ENCODE measurements around the gene TAS1R1.
A peak's percentile ranks its signal among the peaks of the same experiment; 100 is the strongest.

TAS1R1 gene

DNA sequence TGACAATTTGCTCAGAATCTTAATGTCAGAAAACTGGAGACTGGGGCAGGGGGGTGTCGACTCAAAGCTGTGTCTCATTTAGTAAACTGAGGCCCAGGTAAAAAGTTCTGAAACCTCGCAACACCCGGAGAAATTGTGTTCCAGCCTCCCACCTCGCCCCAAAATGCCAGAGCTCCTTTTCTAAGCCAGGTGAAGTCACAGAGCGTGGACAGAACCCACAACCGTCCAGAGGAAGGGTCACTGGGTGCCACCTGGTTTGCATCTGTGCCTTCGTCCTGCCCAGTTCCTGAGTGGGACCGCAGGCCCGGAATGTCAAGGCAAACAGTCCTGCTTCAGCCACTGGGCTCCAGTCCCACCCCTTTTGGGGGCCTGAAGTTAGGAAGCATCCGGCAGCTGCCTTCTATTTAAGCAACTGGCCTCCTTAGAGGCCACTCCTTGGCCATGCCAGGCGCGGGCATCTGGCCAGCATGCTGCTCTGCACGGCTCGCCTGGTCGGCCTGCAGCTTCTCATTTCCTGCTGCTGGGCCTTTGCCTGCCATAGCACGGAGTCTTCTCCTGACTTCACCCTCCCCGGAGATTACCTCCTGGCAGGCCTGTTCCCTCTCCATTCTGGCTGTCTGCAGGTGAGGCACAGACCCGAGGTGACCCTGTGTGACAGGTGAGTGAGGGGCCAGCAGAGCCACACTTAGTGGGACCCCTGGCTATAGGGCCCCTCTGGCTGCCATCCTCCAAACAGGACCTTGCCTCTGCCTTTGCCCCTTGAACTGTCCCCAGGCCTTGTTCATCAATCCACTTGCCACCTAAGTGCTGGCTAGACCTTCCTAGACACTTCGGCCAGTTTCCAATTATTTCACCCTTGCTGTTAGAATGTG is at the start of gene TAS1R1:
Gene TAS1R1, plus strand, starts transcription at position 401 of the 872 bp plus-strand sequence. Its CDS starts 67 bp downstream, at position 468.
- DNase-seq = peak; percentile 69

DNA sequence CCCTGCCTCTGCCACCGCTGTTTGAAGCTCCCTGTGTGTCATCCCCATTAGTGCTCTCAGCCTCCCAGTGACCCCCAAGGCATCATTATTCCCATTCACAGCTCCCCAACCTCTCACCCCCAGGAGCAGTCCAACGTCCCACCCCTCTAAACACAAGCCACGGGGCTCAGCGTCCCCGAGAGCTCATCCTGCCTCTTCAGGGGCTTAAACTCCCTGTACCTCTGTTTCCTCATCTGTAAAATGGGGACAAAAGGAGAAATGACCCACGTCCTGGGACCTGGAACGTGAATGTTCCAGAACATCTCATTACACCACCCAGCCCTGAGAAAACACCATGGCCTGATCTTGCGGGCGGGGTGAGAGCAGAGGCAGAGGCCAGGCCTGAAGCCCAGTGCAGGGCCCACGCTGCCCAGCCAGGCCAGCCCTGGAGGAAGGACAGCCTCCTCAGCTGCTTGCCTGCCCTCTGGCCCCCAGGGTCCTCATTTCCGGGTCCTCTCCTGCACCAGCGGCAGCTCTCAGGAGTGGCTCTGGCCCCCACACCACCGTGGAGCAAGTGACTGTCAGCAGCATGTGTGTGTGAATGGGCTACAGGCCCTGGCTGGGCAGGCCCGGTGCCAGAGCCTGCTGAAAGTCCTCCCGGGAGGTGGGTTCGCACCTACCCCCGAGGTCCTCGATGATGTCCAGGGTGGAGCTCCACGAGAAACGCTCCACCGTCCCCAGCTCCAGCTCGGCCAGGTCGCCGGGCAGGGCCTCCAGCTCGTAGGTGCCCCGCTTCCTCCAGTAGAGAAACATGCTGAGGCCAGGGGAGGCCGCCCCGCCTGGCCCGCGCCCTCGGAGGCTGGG is 49.5 kb upstream of the TAS1R1 start:
- DNase-seq = no peak

GRCh38 chr1:6506210-6507036 is 48.7 kb upstream of the TAS1R1 start:
- DNase-seq = no peak

GRCh38 chr1:6507037-6507428 is 48.1 kb upstream of the TAS1R1 start:
- DNase-seq = no peak

DNA sequence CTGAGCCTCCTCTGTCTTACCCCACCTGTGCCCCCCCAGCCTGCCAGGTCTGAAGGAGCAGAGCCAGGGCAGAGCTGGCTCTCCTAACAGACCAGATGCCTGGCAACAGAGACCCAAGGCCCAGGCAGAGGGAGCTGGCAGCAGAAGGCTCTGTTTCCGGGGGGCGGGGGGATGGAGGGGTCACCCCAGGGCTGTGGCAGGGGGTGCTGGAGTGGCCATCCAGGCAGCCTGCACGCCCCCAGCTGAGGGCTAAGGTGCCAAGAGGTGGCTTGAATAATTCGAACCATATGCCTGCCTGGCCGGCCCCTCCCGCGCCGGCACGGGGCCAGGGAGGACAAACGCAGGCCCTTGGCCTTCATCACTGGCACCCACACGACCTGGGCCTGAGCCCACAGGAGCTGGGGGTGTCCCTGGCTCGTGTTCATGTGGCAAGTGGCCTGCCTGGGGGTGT is 47.6 kb upstream of the TAS1R1 start:
- no peak for DNase-seq

GRCh38 chr1:6508154-6508815 is 46.8 kb upstream of the TAS1R1 start:
- DNase-seq = no peak

DNA sequence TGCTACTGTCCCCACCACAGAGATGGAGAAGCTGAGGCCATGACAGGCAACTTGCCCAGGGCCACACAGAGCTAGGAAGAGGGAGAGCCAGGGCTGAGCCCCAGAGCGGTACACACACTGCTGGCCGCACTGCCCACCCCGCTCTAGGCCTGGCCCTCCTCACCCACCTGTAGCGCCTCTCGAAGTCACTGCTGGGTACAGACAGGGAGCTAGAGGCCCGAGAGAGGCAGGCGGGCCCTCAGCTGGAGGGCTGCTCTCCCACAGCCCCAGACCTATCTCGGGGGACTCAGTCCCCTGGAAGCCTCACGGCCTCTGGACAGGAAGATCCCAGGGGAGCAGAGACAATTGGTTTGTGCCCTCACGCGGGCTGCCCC is 46.3 kb upstream of the TAS1R1 start:
- no peak for DNase-seq

DNA sequence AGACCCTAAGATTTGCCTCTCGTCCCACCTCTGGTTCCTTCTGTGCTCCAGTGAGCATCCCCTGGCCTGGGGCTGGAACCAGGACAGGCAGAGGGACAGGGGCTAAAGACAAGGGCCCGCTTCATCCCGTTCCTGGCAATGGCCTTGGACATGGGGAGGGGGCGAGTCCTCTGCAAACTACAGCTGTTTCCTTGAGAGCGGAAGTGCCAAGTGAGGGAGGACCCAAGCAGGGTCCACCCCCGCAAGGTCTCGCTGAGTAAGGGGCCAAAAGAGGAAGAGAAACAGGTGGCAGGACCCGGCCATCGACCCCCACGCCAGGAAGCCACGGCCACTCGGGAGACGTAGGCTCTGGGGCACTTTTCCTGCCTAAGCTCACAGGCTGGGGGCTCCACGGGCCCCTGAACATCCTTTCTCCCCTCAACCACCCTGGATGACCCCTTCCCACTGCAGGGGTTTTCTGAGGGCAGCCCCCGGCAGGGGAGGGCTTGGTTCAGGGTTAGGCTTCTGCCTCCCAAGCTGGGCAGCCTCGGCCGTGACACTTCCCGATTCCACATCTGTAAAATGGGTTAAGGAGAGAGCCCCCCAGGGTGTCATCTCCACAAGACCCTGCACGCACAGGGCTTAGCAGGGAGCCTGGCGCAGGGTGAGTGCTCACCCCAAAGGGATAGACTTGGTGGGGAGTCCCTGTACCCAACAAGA is 45.7 kb upstream of the TAS1R1 start:
- DNase-seq = no peak

GRCh38 chr1:6509919-6510291 is 45.2 kb upstream of the TAS1R1 start:
- no peak for DNase-seq

GRCh38 chr1:6510493-6510892 is 44.6 kb upstream of the TAS1R1 start:
- no peak for DNase-seq

GRCh38 chr1:6511056-6511455 is 44.1 kb upstream of the TAS1R1 start:
- no peak for DNase-seq

DNA sequence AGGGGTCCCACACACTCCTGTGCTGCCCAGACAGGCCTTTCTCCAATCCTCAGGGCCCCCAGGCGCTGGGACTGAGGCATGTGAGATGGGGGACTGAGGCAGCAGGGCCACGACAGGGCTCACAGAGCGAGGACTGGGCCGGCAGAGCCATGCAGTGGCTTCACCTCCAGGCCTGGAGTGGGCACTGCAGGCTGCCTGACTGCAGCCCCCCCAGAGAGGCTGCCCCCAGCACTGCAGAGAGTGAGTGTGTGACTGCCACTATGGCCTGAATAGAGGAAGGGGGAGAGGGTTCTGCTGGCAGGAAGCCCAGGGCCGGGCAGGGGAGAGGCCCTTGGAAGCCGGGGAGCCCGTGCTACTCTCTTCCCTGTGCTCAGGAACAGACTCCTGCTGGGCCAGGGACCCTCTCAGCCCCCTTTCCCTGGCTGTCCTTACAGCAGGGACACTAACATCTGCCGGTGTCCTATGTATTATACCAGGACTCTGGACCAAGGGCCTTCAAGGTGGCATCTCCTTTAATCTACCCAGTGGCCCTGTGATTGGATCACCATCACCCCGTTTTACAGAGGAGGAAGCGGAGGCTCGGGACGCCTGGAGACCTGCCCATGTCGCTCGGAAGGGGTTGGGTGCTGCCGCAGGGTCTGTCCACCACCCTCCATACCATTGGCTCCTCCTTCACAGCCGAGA is 43.4 kb upstream of the TAS1R1 start:
- no peak for DNase-seq

GRCh38 chr1:6512245-6512907 is 42.7 kb upstream of the TAS1R1 start:
- DNase-seq = no peak

GRCh38 chr1:6512908-6513280 is 42.2 kb upstream of the TAS1R1 start:
- no peak for DNase-seq

DNA sequence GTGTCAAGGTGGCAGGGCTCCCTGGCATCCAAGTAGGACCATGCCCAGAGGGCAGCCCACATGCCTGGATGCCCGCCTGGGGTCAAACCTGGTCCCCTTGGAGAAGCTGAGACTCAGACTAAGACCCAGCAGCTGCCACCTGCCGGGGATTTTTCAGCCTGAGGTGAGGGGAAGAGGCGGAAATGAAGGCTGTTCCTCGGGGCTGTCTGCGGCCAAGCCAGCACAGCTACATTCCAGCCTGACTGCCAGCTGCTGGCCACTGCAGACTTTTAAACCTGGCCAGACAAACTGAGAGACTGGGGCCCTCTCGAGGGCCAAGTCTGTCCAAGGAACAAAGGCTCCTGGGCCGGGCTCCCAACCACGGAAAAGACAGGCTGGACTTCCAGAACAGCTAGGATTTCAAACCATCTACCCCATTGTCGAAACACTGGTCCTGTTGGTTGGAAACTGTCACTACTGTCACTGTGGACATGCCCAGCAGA is 41.7 kb upstream of the TAS1R1 start:
- DNase-seq = no peak

GRCh38 chr1:6515771-6516170 is 39.3 kb upstream of the TAS1R1 start:
- DNase-seq = no peak

DNA sequence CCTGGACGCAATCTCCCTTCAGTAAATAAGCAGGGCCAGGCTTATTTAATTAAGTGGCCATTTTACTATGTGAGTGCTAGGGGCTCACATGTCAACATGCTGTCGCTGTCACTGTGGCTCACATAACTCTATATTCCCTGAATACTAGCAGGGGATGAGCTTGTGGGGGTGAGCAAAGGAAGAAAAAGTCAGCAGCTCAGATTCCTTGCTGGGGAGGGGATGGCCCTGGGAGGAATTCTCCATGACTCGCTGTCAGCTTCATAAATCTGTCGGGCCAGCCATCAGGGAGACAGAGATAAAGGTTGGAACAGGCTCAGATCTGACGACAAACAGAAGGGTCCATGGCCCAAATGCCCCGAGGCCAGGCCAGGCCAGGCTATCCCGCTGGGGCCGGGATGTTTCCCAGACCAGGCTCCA is 37.7 kb upstream of the TAS1R1 start:
- DNase-seq = no peak

DNA sequence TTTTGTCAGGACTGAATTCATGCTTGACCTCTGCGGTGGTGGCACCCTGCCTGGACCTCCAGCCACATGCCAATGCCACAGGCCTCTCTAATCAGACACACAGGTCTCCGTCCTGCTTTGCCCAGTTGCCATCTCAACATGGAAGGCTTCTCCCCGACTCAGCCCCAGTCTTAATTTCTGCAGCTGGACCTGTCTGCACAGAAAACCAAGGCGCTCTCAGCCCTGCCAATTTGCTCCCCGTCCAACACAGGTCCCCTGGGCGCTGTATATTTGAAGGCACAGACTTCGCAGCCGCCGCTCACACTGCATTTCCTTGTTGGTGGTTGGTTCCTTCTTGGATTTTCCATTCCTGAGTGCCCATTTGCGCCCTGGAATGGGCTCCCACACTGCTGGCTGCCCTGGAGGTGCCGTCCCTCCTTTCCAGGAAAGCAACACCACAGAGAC is 35.6 kb upstream of the TAS1R1 start:
- DNase-seq = peak; percentile 82

GRCh38 chr1:6519935-6520671 is 35.0 kb upstream of the TAS1R1 start:
- DNase-seq = peak; percentile 73

- DNase-seq = no peak
Observed at GRCh38 chr1:6521536-6521935, 33.6 kb upstream of the TAS1R1 start.
